Parathyroid adenoma (tissue), 2 donors: Measurements from ENCODE around the gene MTA2.

Experiments used
- H2AFZ ChIP-seq: fragments of 300-600 bp; sonication (generic); one replicate; pipeline ENCODE4 v1.7.0; 2017; ENCODE audit warnings: antibody characterized with exemption, mild to moderate bottlenecking
- H3K27ac ChIP-seq: fragments of 300-600 bp; sonication (generic); one replicate; pipeline ENCODE4 v1.7.0; 2017
- H3K27me3 ChIP-seq: fragments of 300-600 bp; sonication (generic); one replicate; pipeline ENCODE4 v1.7.0; 2017; ENCODE audit warnings: low read length; ENCODE audit not compliant: control insufficient read depth, insufficient read depth
- H3K36me3 ChIP-seq: fragments of 300-600 bp; sonication (generic); one replicate; pipeline ENCODE4 v1.7.0; 2017; ENCODE audit warnings: low read length; ENCODE audit not compliant: control insufficient read depth, insufficient read depth
- H3K4me1 ChIP-seq: fragments of 300-600 bp; sonication (generic); one replicate; pipeline ENCODE4 v1.7.0; 2017; ENCODE audit warnings: control low read depth
- H3K4me2 ChIP-seq: fragments of 300-600 bp; sonication (generic); one replicate; pipeline ENCODE4 v1.7.0; 2017; ENCODE audit warnings: low read length
- H3K4me3 ChIP-seq: fragments of 300-600 bp; sonication (generic); one replicate; pipeline ENCODE4 v1.7.0; 2017; ENCODE audit warnings: low read depth, low read length
- H3K79me2 ChIP-seq: fragments of 300-600 bp; sonication (generic); one replicate; pipeline ENCODE4 v1.7.0; 2017; ENCODE audit warnings: control low read depth
- H3K9ac ChIP-seq: fragments of 300-600 bp; sonication (generic); one replicate; pipeline ENCODE4 v1.7.0; 2017; ENCODE audit warnings: mild to moderate bottlenecking
- H3K9me3 ChIP-seq: fragments of 300-600 bp; sonication (generic); one replicate; pipeline ENCODE4 v1.7.0; 2017; ENCODE audit warnings: low read length; ENCODE audit not compliant: control insufficient read depth
- TF ChIP-seq, protein P1 (sequence below): fragments of 300-600 bp; sonication (generic); IDR thresholded peaks from one replicate; pipeline ENCODE4 v1.7.0; 2017; ENCODE audit warnings: antibody characterized with exemption, mild to moderate bottlenecking
- donor health status: primary hyperparathyroidism.

MTA2 gene

DNA sequence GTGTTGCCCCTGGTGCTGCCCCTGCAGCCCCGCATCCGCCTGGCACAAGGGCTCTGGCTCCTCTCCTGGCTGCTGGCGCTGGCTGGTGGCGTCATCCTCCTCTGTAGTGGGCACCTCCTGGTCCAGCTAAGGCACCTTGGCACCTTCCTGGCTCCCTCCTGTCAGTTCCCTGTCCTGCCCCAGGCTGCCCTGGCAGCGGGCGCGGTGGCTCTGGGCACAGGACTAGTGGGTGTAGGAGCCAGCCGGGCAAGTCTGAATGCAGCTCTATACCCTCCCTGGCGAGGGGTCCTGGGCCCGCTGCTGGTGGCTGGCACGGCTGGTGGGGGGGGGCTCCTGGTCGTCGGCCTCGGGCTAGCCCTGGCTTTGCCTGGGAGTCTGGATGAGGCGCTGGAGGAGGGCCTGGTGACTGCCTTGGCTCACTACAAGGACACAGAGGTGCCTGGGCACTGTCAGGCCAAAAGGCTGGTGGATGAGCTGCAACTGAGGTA is 11.7 kb upstream of the MTA2 start:
- Histone ChIP-seq H3K9me3 (no peaks in the 10 kb centered on the region), H3K4me3 (no peak overlapping the region), H3K4me1 (no peaks in the 10 kb centered on the region), H3K4me2 (peak overlapping the region; percentile 40), H3K27ac (peak overlapping the region; percentile 83), H3K27me3 (no peaks in the 10 kb centered on the region), H2AFZ (peak overlapping the region; percentile 73), H3K36me3 (no peaks in the 10 kb centered on the region), H3K9ac (no peak overlapping the region), H3K79me2 (no peaks in the 10 kb centered on the region)
- TF ChIP-seq, protein P1, sequence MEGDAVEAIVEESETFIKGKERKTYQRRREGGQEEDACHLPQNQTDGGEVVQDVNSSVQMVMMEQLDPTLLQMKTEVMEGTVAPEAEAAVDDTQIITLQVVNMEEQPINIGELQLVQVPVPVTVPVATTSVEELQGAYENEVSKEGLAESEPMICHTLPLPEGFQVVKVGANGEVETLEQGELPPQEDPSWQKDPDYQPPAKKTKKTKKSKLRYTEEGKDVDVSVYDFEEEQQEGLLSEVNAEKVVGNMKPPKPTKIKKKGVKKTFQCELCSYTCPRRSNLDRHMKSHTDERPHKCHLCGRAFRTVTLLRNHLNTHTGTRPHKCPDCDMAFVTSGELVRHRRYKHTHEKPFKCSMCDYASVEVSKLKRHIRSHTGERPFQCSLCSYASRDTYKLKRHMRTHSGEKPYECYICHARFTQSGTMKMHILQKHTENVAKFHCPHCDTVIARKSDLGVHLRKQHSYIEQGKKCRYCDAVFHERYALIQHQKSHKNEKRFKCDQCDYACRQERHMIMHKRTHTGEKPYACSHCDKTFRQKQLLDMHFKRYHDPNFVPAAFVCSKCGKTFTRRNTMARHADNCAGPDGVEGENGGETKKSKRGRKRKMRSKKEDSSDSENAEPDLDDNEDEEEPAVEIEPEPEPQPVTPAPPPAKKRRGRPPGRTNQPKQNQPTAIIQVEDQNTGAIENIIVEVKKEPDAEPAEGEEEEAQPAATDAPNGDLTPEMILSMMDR = no peak

DNA sequence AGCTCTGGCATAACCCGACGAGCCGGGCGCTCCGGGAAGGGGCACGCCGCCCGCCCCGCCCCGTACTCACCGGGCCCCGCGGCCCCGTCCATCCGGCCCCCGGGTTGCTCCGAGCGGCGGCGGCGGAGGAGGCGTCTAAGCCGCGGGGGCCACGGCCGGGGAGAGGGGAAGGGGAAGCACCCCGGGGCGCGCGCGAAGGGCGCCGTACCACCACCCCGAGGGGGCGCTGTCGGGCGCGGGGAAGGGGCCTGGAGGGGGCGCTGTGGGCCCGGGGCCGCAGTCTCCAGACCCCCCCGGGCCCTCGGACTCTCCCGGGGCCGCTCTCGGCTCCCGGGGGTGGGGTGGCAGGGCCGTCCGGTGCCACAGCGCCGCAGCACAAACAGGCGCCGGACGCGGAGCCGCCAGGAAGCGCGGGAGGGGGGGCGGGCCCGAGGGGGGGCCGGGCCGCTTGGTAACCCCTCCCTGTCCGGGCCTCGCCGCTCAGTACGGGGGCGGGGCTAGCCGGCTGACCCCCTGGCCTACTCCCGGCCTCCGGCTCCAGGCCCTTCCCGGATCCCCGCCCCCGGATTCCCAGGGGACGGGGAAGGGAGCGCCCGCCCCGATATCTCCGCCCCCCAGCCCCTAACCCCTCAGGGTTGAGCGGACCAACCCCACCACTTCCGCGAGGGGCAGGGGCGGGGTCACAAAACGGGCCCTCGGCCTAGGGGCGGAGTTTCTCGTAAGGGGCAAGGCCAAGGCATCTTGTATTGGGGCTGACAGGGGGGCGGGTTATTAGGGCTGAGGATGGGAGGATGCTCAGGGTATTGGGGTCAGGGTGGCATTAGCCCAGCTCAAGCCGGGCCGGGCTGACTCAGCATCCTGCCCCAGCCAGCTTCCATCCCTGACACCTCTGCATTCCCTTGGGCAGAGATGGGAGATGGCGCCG is 11.0 kb upstream of the MTA2 start, which contains the start of the genes EML3 and ROM1:
Gene EML3, minus strand, starts transcription at position 410 of the 925 bp plus-strand sequence. Its CDS starts 318 bp downstream, at position 92.
Gene ROM1, plus strand, starts transcription at position 892 of the 925 bp plus-strand sequence. Its CDS starts 25 bp downstream, at position 917.
- no peaks in the 10 kb centered on the region for H3K9me3 ChIP-seq
- H3K4me3 ChIP-seq = peak within 1 kb of the TSS; percentile 63
- H3K79me2 ChIP-seq = no peaks in the 10 kb centered on the region
- TF ChIP-seq, protein P1 = peak; percentile 67
- H3K9ac ChIP-seq = peak within 1 kb of the TSS; percentile 37
- H3K4me2 ChIP-seq = peak within 1 kb of the TSS; percentile 73
- H3K36me3 ChIP-seq = no peaks in the 10 kb centered on the region
- H3K27me3 ChIP-seq = no peaks in the 10 kb centered on the region
- no peaks in the 10 kb centered on the region for H3K4me1 ChIP-seq
- H3K27ac ChIP-seq = peak within 1 kb of the TSS; percentile 83
- peak within 1 kb of the TSS; percentile 73 for H2AFZ ChIP-seq

DNA sequence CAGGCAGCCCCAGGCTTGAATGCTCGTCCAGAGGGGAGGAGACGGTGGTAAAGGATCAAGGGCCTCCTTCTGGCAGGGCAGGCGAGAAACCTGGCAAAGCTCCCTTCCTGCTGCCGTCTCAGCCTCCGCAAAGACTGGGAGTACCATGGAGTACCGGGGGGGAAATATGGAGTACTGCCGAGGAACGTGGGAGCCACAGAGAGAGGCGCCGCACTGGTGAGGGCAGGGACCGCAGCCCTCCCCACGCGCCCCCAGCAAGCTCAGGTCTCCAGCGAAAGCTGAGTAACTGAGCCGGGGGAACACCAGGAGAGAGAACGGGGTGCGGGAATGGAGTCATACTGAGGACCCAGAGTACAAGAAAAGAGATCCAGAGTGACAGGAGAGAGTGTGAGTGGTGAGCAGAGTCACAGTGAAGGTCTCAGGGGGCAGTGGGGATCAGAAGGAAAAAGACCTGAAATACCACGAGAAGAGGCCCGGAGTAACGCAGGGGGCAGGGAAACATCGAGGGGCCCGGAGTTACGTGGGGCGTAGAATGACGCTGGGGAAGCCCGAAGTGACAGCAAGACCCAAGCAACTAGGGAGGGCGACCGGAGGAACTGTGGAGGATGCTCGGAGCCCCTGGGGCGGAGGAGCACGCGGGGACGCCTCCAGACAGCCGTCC is 10.2 kb upstream of the MTA2 start:
- H3K27me3 ChIP-seq = no peaks in the 10 kb centered on the region
- no peaks in the 10 kb centered on the region for H3K36me3 ChIP-seq
- H2AFZ ChIP-seq = peak overlapping the region; percentile 73
- peak overlapping the region; percentile 83 for H3K27ac ChIP-seq
- H3K4me2 ChIP-seq = peak overlapping the region; percentile 73
- H3K9ac ChIP-seq = peak overlapping the region; percentile 37
- H3K4me1 ChIP-seq = no peaks in the 10 kb centered on the region
- no peaks in the 10 kb centered on the region for H3K79me2 ChIP-seq
- H3K4me3 ChIP-seq = peak overlapping the region; percentile 63
- H3K9me3 ChIP-seq = no peaks in the 10 kb centered on the region
- TF ChIP-seq, protein P1 = no peak

DNA sequence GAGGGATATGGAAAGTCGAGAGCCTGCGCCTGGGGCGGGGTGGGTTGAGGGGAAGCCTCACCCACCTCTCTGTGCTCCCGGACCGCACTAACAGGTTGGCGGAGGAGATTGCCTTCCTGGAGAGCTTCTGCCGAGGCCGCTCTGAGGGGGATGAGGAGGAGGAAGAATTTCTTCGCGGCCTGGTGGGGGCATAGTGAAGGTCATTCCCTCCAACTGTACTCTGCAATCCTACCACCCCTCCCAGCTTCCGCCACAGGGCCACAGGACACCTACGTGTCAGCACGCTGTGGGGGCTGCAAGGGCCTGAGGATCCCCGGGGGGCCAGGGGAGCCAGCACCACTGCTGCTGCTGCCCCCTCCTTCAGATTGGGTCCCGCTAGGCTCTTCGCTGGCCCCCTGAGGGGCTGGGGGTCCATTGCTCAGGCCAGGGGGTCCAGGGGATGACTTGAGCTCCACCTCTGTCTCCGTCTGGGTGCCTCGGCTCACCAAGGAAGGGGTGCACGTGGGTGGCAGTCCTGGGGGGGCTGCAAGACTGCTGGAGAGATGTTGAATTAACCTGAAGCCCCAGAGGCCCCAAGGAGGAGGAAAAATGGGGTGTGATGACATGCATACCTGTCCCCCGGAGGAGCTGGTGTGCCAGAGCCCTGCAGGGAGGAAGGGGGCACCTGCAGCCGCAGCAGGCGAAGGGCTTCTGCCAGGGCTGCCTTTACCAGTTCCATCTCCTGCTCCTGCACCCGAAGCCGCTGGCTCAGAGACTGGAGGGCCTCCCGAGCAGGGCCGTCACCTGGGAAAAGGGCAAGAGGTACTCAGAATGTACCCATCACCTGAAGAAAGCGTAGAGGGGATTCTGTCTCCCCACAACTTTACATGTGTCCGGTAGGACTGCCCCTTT is 9.4 kb upstream of the MTA2 start:
- no peaks in the 10 kb centered on the region for H3K36me3 ChIP-seq
- H3K4me2 ChIP-seq = peak overlapping the region; percentile 73
- TF ChIP-seq, protein P1 = no peak
- H3K9ac ChIP-seq = no peak overlapping the region
- H3K4me1 ChIP-seq = no peaks in the 10 kb centered on the region
- H3K79me2 ChIP-seq = no peaks in the 10 kb centered on the region
- no peaks in the 10 kb centered on the region for H3K9me3 ChIP-seq
- peak overlapping the region; percentile 63 for H3K4me3 ChIP-seq
- H3K27me3 ChIP-seq = no peaks in the 10 kb centered on the region
- peak overlapping the region; percentile 83 for H3K27ac ChIP-seq
- peak overlapping the region; percentile 73 for H2AFZ ChIP-seq
